ENCODE results near the gene CFAP69. TPM values are rescaled to one million over a fixed set of nuclear protein-coding genes. Genes with fewer than 3 reads are reported as not detected.

The CFAP69 gene
- total RNA-seq, 3 donors from 2014 or later (not counting 1 experiment from before 2014, with no cell fraction given), result 0.13 TPM; not detected in 2

- WGBS (ENCODE audit: insufficient coverage), result 71% methylated on average over 1 of the region's 1 CpG
- Mint-ChIP-seq H3K36me3 (no peaks in the 10 kb centered on the region), H3K4me3 (no peak overlapping the region), H3K27ac (no peak overlapping the region), H3K27me3 (ENCODE audit: low read depth in 2 of 2) (peaks cover 8 to 19% of the 10 kb centered on the region in 2 donors), H3K9me3 (no peaks in the 10 kb centered on the region), H3K4me1 (no peaks in the 10 kb centered on the region)
- H3K9me3 ChIP-seq (ENCODE audit: control insufficient read depth, insufficient read depth, low read length), result no peaks in the 10 kb centered on the region
- DNase-seq, result no peak
- intact Hi-C loops (cut with micrococcal nuclease), result no loop called here
- H3K27ac ChIP-seq (ENCODE audit: low read length), result no peak overlapping the region
- H3K4me1 ChIP-seq (ENCODE audit: control insufficient read depth, insufficient read depth, low read length), result no peaks in the 10 kb centered on the region
- no peak for ATAC-seq
- no peaks in the 10 kb centered on the region for H3K36me3 ChIP-seq (ENCODE audit: control insufficient read depth, insufficient read depth, low read length)
- no peak overlapping the region for H3K4me3 ChIP-seq (ENCODE audit: low read length)
- no peak for TF ChIP-seq CTCF (IDR thresholded peaks at IDR 0.05)
- H3K27me3 ChIP-seq (ENCODE audit: control insufficient read depth, insufficient read depth, low read length), result peaks cover 15% of the 10 kb centered on the region
Measured at GRCh38 chr7:90209776-90210175, 35.2 kb upstream of the CFAP69 start.

- Histone ChIP-seq H3K36me3 (ENCODE audit: control insufficient read depth, insufficient read depth, low read length) (no peaks in the 10 kb centered on the region), H3K27ac (ENCODE audit: low read length) (no peak overlapping the region), H3K27me3 (ENCODE audit: control insufficient read depth, insufficient read depth, low read length) (peaks cover 15% of the 10 kb centered on the region), H3K9me3 (ENCODE audit: control insufficient read depth, insufficient read depth, low read length) (no peaks in the 10 kb centered on the region), H3K4me1 (ENCODE audit: control insufficient read depth, insufficient read depth, low read length) (no peaks in the 10 kb centered on the region), H3K4me3 (ENCODE audit: low read length) (no peak overlapping the region)
- no peak for ATAC-seq
- DNase-seq, result no peak
- Mint-ChIP-seq H3K4me3 (no peak overlapping the region), H3K9me3 (no peaks in the 10 kb centered on the region), H3K4me1 (no peaks in the 10 kb centered on the region), H3K36me3 (no peaks in the 10 kb centered on the region), H3K27me3 (ENCODE audit: low read depth in 2 of 2) (peaks cover 8 to 19% of the 10 kb centered on the region in 2 donors), H3K27ac (no peak overlapping the region)
- no peak for TF ChIP-seq CTCF (IDR thresholded peaks at IDR 0.05)
- intact Hi-C loops (cut with micrococcal nuclease), result no loop called here
- 67% methylated on average over 4 of the region's 5 CpGs for WGBS (ENCODE audit: insufficient coverage)
Measured at GRCh38 chr7:90210475-90210874, 34.5 kb upstream of the CFAP69 start.

- Mint-ChIP-seq H3K4me3 (no peak overlapping the region), H3K4me1 (no peaks in the 10 kb centered on the region), H3K9me3 (no peaks in the 10 kb centered on the region), H3K27ac (no peak overlapping the region), H3K27me3 (ENCODE audit: low read depth in 2 of 2) (peaks cover 8 to 19% of the 10 kb centered on the region in 2 donors), H3K36me3 (no peaks in the 10 kb centered on the region)
- no peak for ATAC-seq
- no peak for TF ChIP-seq CTCF (IDR thresholded peaks at IDR 0.05)
- no peaks in the 10 kb centered on the region for H3K36me3 ChIP-seq (ENCODE audit: control insufficient read depth, insufficient read depth, low read length)
- intact Hi-C loops (cut with micrococcal nuclease), result no loop called here
- no peak overlapping the region for H3K27ac ChIP-seq (ENCODE audit: low read length)
- no peak for DNase-seq
- no peaks in the 10 kb centered on the region for H3K9me3 ChIP-seq (ENCODE audit: control insufficient read depth, insufficient read depth, low read length)
- 28% methylated on average over 11 of the region's 11 CpGs for WGBS (ENCODE audit: insufficient coverage)
- H3K4me3 ChIP-seq (ENCODE audit: low read length), result no peak overlapping the region
- H3K4me1 ChIP-seq (ENCODE audit: control insufficient read depth, insufficient read depth, low read length), result no peaks in the 10 kb centered on the region
- peaks cover 15% of the 10 kb centered on the region for H3K27me3 ChIP-seq (ENCODE audit: control insufficient read depth, insufficient read depth, low read length)
Measured at GRCh38 chr7:90210981-90211380, 34.0 kb upstream of the CFAP69 start.

- Histone ChIP-seq H3K27ac (ENCODE audit: low read length) (no peak within 1 kb of the TSS), H3K27me3 (ENCODE audit: control insufficient read depth, insufficient read depth, low read length) (peaks cover 15% of the 10 kb centered on the region), H3K4me3 (ENCODE audit: low read length) (no peak within 1 kb of the TSS), H3K36me3 (ENCODE audit: control insufficient read depth, insufficient read depth, low read length) (no peaks in the 10 kb centered on the region), H3K9me3 (ENCODE audit: control insufficient read depth, insufficient read depth, low read length) (no peaks in the 10 kb centered on the region), H3K4me1 (ENCODE audit: control insufficient read depth, insufficient read depth, low read length) (no peaks in the 10 kb centered on the region)
- peaks cover 8 to 21% of the 10 kb centered on the region in 2 donors for H3K27me3 Mint-ChIP-seq (ENCODE audit: low read depth in 2 of 2)
- H3K4me3 Mint-ChIP-seq, result no peak within 1 kb of the TSS
- H3K36me3 Mint-ChIP-seq, result no peaks in the 10 kb centered on the region
- H3K9me3 Mint-ChIP-seq, result no peaks in the 10 kb centered on the region
- no peak for TF ChIP-seq CTCF (IDR thresholded peaks at IDR 0.05)
- peak in 1 of 3 donors; percentile 39 for ATAC-seq
- DNase-seq, result peak in 1 of 2 donors; percentile 3
- 2% methylated on average over 73 of the region's 73 CpGs for WGBS (ENCODE audit: insufficient coverage)
- intact Hi-C loops (cut with micrococcal nuclease), result no loop called here
- no peak within 1 kb of the TSS for H3K27ac Mint-ChIP-seq
- no peaks in the 10 kb centered on the region for H3K4me1 Mint-ChIP-seq
Measured at GRCh38 chr7:90211391-90212148, 33.4 kb upstream of the CFAP69 start, which contains the start of gene STEAP2. TSS of gene STEAP2 (plus strand) at chr7:90211740. CDS start at chr7:90225083, 13,343 bp downstream.

Data from natural killer cell (primary cell).